HepG2 (cell line): ENCODE data around the gene UQCRC1. TPM values are rescaled to one million over a fixed set of nuclear protein-coding genes. Genes with fewer than 3 reads are reported as not detected.

ENCODE experiments used
- ATAC-seq: fragments of 200-7000 bp; cut with Tn5 transposase; 3 replicates; pipeline ENCODE4 v1.9.1; 2020; ENCODE audit warnings: mild to moderate bottlenecking, moderate library complexity
- BruUV-seq: library from RNA; stranded (reverse); fragments of 400-500 nt; replicated peaks from 2 replicates; lab custom pipeline; 2021; lab: Mats Ljungman, UMichigan
- CTCF ChIA-PET: fragments of 300-600 bp; formaldehyde crosslinking; extraction: SDS; loops from one replicate; lab custom pipeline; 2021; ENCODE audit warnings: low total read pairs, inconsistent platforms, low intra/inter-chr PET ratio; lab: Yijun Ruan, JAX
- POLR2A ChIA-PET: fragments of 350-600 bp; sonication (Branson Sonifier 250); formaldehyde crosslinking; loops from one replicate; lab custom pipeline; 2020; ENCODE audit warnings: antibody characterized with exemption, inconsistent platforms; lab: Yijun Ruan, JAX
- DNase-seq: peaks from one replicate; pipeline ENCODE4 v3.0.0-alpha.2; 2015; ENCODE audit warnings: low spot score
- FAIRE-seq: peaks from 3 replicates; lab custom pipeline; 2011; peaks lifted over from hg19 to GRCh38; lab: Jason Lieb, UNC
- H2AFZ ChIP-seq: one replicate; pipeline ENCODE4 v1.6.1; 2011; ENCODE audit warnings: low read length, inconsistent platforms
- H3K27ac ChIP-seq: fragments of 300-600 bp; 3 replicates; pipeline ENCODE4 v1.8.0; 2011; ENCODE audit warnings: mixed run types, mild to moderate bottlenecking, mixed read lengths, low read length, inconsistent platforms; ENCODE audit not compliant: insufficient read depth; ENCODE audit errors: extremely low read length
- H3K27me3 ChIP-seq, 2 experiments: fragments of 200-600 bp in 1 of 2; 2 replicates in 1 of 2; 3 replicates in 1 of 2; pipeline versions ENCODE4 v1.6.0 to v1.8.0; 2011; ENCODE audit warnings: low read length in 2 of 2, mild to moderate bottlenecking in 2 of 2, moderate library complexity in 2 of 2, inconsistent platforms in 1 of 2; ENCODE audit not compliant: insufficient read depth in 2 of 2, control insufficient read depth in 1 of 2
- H3K36me3 ChIP-seq, 2 experiments: fragments of 200-600 bp in 1 of 2; replicated peaks in 1 of 2; 2 replicates in 1 of 2; 3 replicates in 1 of 2; pipeline versions ENCODE4 v1.5.1 to v1.8.0; 2011; ENCODE audit warnings: low read length in 2 of 2, inconsistent platforms in 1 of 2; ENCODE audit not compliant: insufficient read depth in 2 of 2, control insufficient read depth in 1 of 2
- H3K4me1 ChIP-seq: 2 replicates; pipeline ENCODE4 v1.5.1; 2012; ENCODE audit warnings: low read length, inconsistent platforms; ENCODE audit not compliant: insufficient read depth
- H3K4me2 ChIP-seq: 2 replicates; pipeline ENCODE4 v1.6.0; 2011; ENCODE audit warnings: low read depth, low read length, inconsistent platforms
- H3K4me3 ChIP-seq, 3 experiments: fragments of 200-600 bp in 1 of 3; sonication (generic), shearing (Covaris generic) in 1 of 3; replicated peaks in 1 of 3; 2 replicates each; pipeline ENCODE4 v1.5.1; 2011 to 2016; ENCODE audit warnings: low read length in 3 of 3, inconsistent platforms in 2 of 3, low read depth in 2 of 3, mild to moderate bottlenecking in 2 of 3, control low read depth in 1 of 3, mixed read lengths in 1 of 3; ENCODE audit not compliant: insufficient read depth in 1 of 3
- H3K79me2 ChIP-seq: one replicate; pipeline ENCODE4 v1.6.1; 2011; ENCODE audit warnings: low read length, inconsistent platforms; ENCODE audit not compliant: insufficient read depth
- H3K9ac ChIP-seq: 2 replicates; pipeline ENCODE4 v1.6.0; 2011; ENCODE audit warnings: mild to moderate bottlenecking, low read depth, low read length, inconsistent platforms; ENCODE audit not compliant: insufficient read depth
- H3K9me3 ChIP-seq: 2 replicates; pipeline ENCODE4 v1.5.1; 2012; ENCODE audit warnings: mild to moderate bottlenecking, low read length
- H4K20me1 ChIP-seq: 2 replicates; pipeline ENCODE4 v1.6.0; 2011; ENCODE audit warnings: inconsistent platforms, mild to moderate bottlenecking, low read length, moderate library complexity; ENCODE audit not compliant: insufficient read depth
- FOXJ3 ChIP-seq: sonication (generic); formaldehyde crosslinking; IDR thresholded peaks from 2 replicates; pipeline ENCODE4 v1.4.0; 2020; ENCODE audit warnings: missing genetic modification reagents, mild to moderate bottlenecking, borderline replicate concordance
- GATAD1 ChIP-seq: IDR thresholded peaks from 2 replicates; pipeline ENCODE4 v1.6.1; 2016; ENCODE audit warnings: missing genetic modification reagents, missing compliant biosample characterization
- GTF2F1 ChIP-seq: fragments of 150-350 bp; IDR thresholded peaks from 2 replicates; pipeline ENCODE4 v1.6.1; 2014; ENCODE audit warnings: low read length
- IKZF1 ChIP-seq: fragments of 450-650 bp; IDR thresholded peaks from 2 replicates; pipeline ENCODE4 v1.7.1; 2016
- NFATC3 ChIP-seq: sonication (generic); formaldehyde crosslinking; IDR thresholded peaks from 2 replicates; pipeline ENCODE4 v1.5.1; 2020; ENCODE audit warnings: mild to moderate bottlenecking, missing genetic modification reagents
- NFE2 ChIP-seq: sonication (generic); formaldehyde crosslinking; IDR thresholded peaks from 2 replicates; pipeline ENCODE4 v1.4.0; 2020; ENCODE audit warnings: missing genetic modification reagents
- NFKB2 ChIP-seq: sonication (generic); formaldehyde crosslinking; IDR thresholded peaks from 2 replicates; pipeline ENCODE4 v1.4.0; 2020; ENCODE audit warnings: missing genetic modification reagents, borderline replicate concordance
- PTBP1 ChIP-seq: fragments of 200-400 bp; formaldehyde crosslinking; IDR thresholded peaks from 2 replicates; pipeline ENCODE4 v1.6.1; 2018; ENCODE audit warnings: low read length, low read depth; ENCODE audit not compliant: poor library complexity, severe bottlenecking
- SALL1 ChIP-seq: sonication (generic); formaldehyde crosslinking; IDR thresholded peaks from 2 replicates; pipeline ENCODE4 v1.8.0; 2022; ENCODE audit warnings: mild to moderate bottlenecking, missing genetic modification reagents
- TAF15 ChIP-seq: fragments of 200-400 bp; formaldehyde crosslinking; IDR thresholded peaks from one replicate; pipeline ENCODE4 v1.6.1; 2018; ENCODE audit warnings: mild to moderate bottlenecking, low read depth, low read length; ENCODE audit not compliant: poor library complexity, severe bottlenecking
- WGBS: methylation state at CpG from one replicate; pipeline ENCODE4 v1.1.6; 2017; ENCODE audit warnings: low lambda C conversion rate; 5-methylcytosine and 5-hydroxymethylcytosine counted together
- in situ Hi-C: cut with HindIII; loops from 2 replicates; pipeline ENCODE4 v1.10.0; 2017; ENCODE audit warnings: low pct_unique_long_range_greater_than_20kb; ENCODE audit not compliant: extremely low pct_ligation_motif_present
- intact Hi-C: fragments of 100-400 bp; cut with micrococcal nuclease; formaldehyde crosslinking; loops from one replicate; pipeline ENCODE4 v1.10.0; 2022; ENCODE audit not compliant: unreplicated experiment
- polyA plus RNA-seq, 8 experiments: library from polyadenylated mRNA; depleted of rRNA in 3 of 8; stranded (reverse) in 7 of 8; unstranded in 1 of 8; fragments of >200 nt; fragmentation: Illumina TruSeq in 4 of 8; extraction: Trizol in 4 of 8; gene quantifications; 2 replicates each; pipeline versions ENCODE4 v1.2.1 to v1.2.3, GENCODE V29; 2011 to 2016; ENCODE audit warnings: low read depth in 4 of 8, missing spikeins in 1 of 8, mixed read lengths in 1 of 8; ENCODE audit not compliant: insufficient read depth in 1 of 8
- total RNA-seq, 5 experiments: library from RNA; depleted of rRNA; stranded (reverse); fragments of >200 nt; fragmentation: Illumina TruSeq; extraction: Trizol; gene quantifications; 2 replicates each; pipeline ENCODE4 v1.2.3, GENCODE V29; 2016; ENCODE audit warnings: low read depth in 1 of 5
- TF ChIP-seq, protein P1 (sequence below): sonication (generic); formaldehyde crosslinking; IDR thresholded peaks from 2 replicates; pipeline ENCODE4 v1.9.0; 2021; ENCODE audit warnings: mild to moderate bottlenecking, missing genetic modification reagents
- TF ChIP-seq, protein P2 (sequence below): sonication (generic); formaldehyde crosslinking; IDR thresholded peaks from 2 replicates; pipeline ENCODE4 v1.8.0; 2022; ENCODE audit warnings: mild to moderate bottlenecking, missing genetic modification reagents, moderate library complexity

The UQCRC1 gene
- total and polyA plus RNA-seq, 2 of the 13 experiments (the other 11 are each of a cell fraction or from before 2014, with no cell fraction given): 316 to 680 TPM

DNA sequence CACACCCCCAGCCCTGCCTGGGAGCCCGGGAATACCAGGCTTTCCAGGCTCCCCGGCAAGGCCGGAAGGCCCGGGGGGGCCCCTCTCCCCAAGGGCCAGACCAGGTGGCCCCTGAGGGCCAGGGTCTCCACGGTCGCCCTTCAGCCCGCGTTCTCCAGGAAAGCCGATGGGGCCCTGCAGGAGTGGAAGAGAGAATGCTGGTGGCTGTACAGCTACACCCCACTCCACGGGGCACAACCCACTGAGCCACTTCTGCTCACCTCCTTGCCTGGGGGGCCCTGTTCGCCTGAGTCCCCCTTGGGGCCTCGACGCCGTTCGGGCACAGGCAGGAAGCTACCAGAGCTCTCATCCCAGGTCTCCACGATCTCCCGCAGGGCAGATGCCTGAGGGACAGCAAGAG is 34.1 kb downstream of the UQCRC1 start:
- 52% methylated on average over 4 of the region's 17 CpGs for whole genome bisulfite sequencing
- H3K9ac ChIP-seq: no peak overlapping the region
- intact Hi-C loops: no loop called here
- TF ChIP-seq GTF2F1 (no peak), TAF15 (no peak), GATAD1 (CRISPR knock-in tag) (no peak), NFATC3 (CRISPR knock-in tag) (no peak)
- TF ChIP-seq, all 625 proteins: peak for 0
- Histone ChIP-seq H3K79me2 (no peaks in the 10 kb centered on the region), H3K9me3 (no peaks in the 10 kb centered on the region), H3K4me1 (peaks cover 42% of the 10 kb centered on the region), H3K27ac (no peak overlapping the region), H3K36me3 (no peaks in the 10 kb centered on the region; a peak in 1 of 5 replicates), H3K4me2 (no peak overlapping the region), H3K27me3 (no peaks in the 10 kb centered on the region), H3K4me3 (no peak overlapping the region), H4K20me1 (no peaks in the 10 kb centered on the region), H2AFZ (no peak overlapping the region)
- POLR2A ChIA-PET: no interaction called here
- CTCF ChIA-PET: no interaction called here
- no peak for DNase-seq
- no peak for FAIRE-seq
- no peak for ATAC-seq
- in situ Hi-C loops: no loop called here
- BruUV-seq: no TSS peak

DNA sequence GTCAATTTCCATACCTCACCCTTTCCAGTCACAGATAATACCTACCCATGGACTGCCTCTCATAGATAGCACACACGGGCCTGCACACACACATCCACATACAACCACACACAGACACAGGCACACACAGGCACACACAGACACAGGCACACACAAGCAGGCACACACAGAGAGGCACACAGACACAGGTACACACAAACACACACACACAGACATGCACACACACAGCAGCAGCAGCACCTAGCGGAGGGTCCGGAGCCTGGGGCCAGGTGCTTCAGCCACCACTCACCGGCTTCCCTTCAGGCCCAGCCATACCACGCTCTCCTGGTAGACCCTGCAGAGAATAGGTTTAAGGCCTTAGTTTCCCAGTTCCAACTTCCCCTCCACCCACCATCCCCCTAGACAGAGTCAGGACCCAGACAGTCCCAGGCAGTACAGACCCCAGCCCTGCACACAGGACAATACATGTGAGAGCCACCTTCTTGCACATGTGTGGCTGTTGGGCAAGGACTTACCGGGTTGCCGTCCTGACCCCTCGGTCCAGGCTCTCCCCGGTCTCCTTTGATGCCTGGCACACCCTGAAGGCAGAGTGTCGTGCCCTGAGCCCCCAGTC is 35.4 kb downstream of the UQCRC1 start:
- Histone ChIP-seq H3K4me3 (no peak overlapping the region), H3K4me1 (peaks cover 55% of the 10 kb centered on the region), H3K36me3 (no peaks in the 10 kb centered on the region; a peak in 1 of 5 replicates), H3K27ac (no peak overlapping the region), H3K4me2 (no peak overlapping the region), H3K9ac (no peak overlapping the region), H2AFZ (no peak overlapping the region), H3K9me3 (no peaks in the 10 kb centered on the region), H3K27me3 (no peaks in the 10 kb centered on the region), H4K20me1 (no peaks in the 10 kb centered on the region), H3K79me2 (no peaks in the 10 kb centered on the region)
- in situ Hi-C loops: no loop called here
- DNase-seq (no peak), FAIRE-seq (no peak), ATAC-seq (peak; percentile 31)
- intact Hi-C loops: no loop called here
- WGBS: 65% methylated on average over 6 of the region's 10 CpGs
- BruUV-seq: no TSS peak
- CTCF ChIA-PET: no interaction called here
- POLR2A ChIA-PET: no interaction called here
- TF ChIP-seq FOXJ3 (no peak), PTBP1 (no peak), IKZF1 (0 out of 2 replicates have a peak, but pooled peaks have one; percentile 63), NFE2 (CRISPR knock-in tag) (no peak), SALL1 (CRISPR knock-in tag) (0 out of 2 replicates have a peak, but pooled peaks have one; percentile 7), NFKB2 (CRISPR knock-in tag) (0 out of 2 replicates have a peak, but pooled peaks have one; percentile 20)
- TF ChIP-seq, protein P1, sequence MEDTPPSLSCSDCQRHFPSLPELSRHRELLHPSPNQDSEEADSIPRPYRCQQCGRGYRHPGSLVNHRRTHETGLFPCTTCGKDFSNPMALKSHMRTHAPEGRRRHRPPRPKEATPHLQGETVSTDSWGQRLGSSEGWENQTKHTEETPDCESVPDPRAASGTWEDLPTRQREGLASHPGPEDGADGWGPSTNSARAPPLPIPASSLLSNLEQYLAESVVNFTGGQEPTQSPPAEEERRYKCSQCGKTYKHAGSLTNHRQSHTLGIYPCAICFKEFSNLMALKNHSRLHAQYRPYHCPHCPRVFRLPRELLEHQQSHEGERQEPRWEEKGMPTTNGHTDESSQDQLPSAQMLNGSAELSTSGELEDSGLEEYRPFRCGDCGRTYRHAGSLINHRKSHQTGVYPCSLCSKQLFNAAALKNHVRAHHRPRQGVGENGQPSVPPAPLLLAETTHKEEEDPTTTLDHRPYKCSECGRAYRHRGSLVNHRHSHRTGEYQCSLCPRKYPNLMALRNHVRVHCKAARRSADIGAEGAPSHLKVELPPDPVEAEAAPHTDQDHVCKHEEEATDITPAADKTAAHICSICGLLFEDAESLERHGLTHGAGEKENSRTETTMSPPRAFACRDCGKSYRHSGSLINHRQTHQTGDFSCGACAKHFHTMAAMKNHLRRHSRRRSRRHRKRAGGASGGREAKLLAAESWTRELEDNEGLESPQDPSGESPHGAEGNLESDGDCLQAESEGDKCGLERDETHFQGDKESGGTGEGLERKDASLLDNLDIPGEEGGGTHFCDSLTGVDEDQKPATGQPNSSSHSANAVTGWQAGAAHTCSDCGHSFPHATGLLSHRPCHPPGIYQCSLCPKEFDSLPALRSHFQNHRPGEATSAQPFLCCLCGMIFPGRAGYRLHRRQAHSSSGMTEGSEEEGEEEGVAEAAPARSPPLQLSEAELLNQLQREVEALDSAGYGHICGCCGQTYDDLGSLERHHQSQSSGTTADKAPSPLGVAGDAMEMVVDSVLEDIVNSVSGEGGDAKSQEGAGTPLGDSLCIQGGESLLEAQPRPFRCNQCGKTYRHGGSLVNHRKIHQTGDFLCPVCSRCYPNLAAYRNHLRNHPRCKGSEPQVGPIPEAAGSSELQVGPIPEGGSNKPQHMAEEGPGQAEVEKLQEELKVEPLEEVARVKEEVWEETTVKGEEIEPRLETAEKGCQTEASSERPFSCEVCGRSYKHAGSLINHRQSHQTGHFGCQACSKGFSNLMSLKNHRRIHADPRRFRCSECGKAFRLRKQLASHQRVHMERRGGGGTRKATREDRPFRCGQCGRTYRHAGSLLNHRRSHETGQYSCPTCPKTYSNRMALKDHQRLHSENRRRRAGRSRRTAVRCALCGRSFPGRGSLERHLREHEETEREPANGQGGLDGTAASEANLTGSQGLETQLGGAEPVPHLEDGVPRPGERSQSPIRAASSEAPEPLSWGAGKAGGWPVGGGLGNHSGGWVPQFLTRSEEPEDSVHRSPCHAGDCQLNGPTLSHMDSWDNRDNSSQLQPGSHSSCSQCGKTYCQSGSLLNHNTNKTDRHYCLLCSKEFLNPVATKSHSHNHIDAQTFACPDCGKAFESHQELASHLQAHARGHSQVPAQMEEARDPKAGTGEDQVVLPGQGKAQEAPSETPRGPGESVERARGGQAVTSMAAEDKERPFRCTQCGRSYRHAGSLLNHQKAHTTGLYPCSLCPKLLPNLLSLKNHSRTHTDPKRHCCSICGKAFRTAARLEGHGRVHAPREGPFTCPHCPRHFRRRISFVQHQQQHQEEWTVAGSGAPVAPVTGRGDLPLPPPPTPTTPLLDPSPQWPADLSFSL (CRISPR knock-in tag): peak; percentile 53; the same call in 1 of the 2 replicates
- TF ChIP-seq, protein P2, sequence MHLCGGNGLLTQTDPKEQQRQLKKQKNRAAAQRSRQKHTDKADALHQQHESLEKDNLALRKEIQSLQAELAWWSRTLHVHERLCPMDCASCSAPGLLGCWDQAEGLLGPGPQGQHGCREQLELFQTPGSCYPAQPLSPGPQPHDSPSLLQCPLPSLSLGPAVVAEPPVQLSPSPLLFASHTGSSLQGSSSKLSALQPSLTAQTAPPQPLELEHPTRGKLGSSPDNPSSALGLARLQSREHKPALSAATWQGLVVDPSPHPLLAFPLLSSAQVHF (CRISPR knock-in tag): no peak
